Measurements from ENCODE around the gene PDZD2.

- TF ChIP-seq CTCF (IDR thresholded peaks at IDR 0.05; ENCODE audit: low read depth, low read length) (no peak), EZH2phosphoT487 (IDR thresholded peaks at IDR 0.05; ENCODE audit: low read depth) (no peak)
Measured at GRCh38 chr5:31626604-31627234, 12.2 kb upstream of the PDZD2 start.

Measured in OCI-LY3 (cell line).